Nephron (organoid): ENCODE measurements around the gene PRSS50.
"Not testable (repeated sequence)": the region's sequence is repeated elsewhere in the genome, so short reads cannot be mapped to it uniquely, and the experiment has no call there.

Source experiments
- H3K27ac Mint-ChIP-seq, 3 experiments: 2 replicates each; pipeline ENCODE4 v1.8.0; 2020; ENCODE audit warnings: mixed read lengths in 3 of 3, mild to moderate bottlenecking in 2 of 3, moderate library complexity in 1 of 3
- H3K27me3 Mint-ChIP-seq: 2 replicates; pipeline ENCODE4 v1.8.0; 2021; ENCODE audit warnings: low read depth, mild to moderate bottlenecking, moderate library complexity, mixed read lengths
- H3K36me3 Mint-ChIP-seq: 2 replicates; pipeline ENCODE4 v1.8.0; 2020; ENCODE audit warnings: low read depth, mixed read lengths
- H3K4me1 Mint-ChIP-seq: 2 replicates; pipeline ENCODE4 v1.8.0; 2020; ENCODE audit warnings: mixed read lengths
- H3K4me3 Mint-ChIP-seq, 3 experiments: 2 replicates each; pipeline ENCODE4 v1.8.0; 2020; ENCODE audit warnings: mild to moderate bottlenecking in 3 of 3, mixed read lengths in 3 of 3, moderate library complexity in 2 of 3
- H3K9me3 Mint-ChIP-seq: 2 replicates; pipeline ENCODE4 v1.8.0; 2020; ENCODE audit warnings: mixed read lengths
- TF ChIP-seq, protein P1 (sequence below), 3 experiments: fragments of 200-600 bp; sonication (generic); IDR thresholded peaks; one replicate each; pipeline ENCODE4 v1.5.0; 2021; ENCODE audit warnings: antibody characterized with exemption in 3 of 3; ENCODE audit not compliant: unreplicated experiment in 3 of 3

The PRSS50 gene

DNA sequence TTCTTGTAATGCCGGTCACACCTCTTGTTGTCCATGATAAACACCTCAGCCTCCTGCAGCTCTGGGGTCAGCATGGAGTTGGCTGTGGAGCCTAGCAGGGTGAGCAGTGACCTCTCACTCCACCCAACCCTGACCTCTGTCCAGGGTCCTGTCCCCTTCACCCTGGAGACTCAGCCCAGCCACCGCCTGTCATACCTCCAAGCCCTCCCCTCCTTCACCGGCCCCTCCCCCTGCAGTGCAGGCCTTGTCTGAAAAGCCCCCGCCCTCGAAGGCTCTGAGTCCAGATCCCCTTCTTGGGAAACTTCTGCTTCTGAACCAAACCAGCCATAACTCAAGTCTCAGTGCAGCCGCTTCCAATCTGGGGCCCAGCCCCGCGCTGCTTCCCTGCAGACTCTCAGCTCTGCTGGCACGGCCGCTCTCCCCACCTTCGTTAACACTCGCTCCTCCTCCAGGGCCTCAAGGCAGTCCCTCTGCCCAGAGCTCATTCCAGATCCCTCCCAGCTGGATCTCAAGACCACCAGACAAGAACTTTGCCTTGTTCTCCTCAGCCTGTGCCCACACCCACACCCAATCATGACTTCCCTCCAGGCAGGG lies 25.4 kb upstream of the PRSS50 start:
- no peaks in the 10 kb centered on the region for H3K27me3 Mint-ChIP-seq
- H3K4me3 Mint-ChIP-seq = no peak overlapping the region
- peaks cover 6% of the 10 kb centered on the region for H3K4me1 Mint-ChIP-seq
- H3K9me3 Mint-ChIP-seq = no peaks in the 10 kb centered on the region
- TF ChIP-seq, protein P1, sequence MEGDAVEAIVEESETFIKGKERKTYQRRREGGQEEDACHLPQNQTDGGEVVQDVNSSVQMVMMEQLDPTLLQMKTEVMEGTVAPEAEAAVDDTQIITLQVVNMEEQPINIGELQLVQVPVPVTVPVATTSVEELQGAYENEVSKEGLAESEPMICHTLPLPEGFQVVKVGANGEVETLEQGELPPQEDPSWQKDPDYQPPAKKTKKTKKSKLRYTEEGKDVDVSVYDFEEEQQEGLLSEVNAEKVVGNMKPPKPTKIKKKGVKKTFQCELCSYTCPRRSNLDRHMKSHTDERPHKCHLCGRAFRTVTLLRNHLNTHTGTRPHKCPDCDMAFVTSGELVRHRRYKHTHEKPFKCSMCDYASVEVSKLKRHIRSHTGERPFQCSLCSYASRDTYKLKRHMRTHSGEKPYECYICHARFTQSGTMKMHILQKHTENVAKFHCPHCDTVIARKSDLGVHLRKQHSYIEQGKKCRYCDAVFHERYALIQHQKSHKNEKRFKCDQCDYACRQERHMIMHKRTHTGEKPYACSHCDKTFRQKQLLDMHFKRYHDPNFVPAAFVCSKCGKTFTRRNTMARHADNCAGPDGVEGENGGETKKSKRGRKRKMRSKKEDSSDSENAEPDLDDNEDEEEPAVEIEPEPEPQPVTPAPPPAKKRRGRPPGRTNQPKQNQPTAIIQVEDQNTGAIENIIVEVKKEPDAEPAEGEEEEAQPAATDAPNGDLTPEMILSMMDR (IDR thresholded peaks at IDR 0.05; ENCODE audit: unreplicated experiment in 3 of 3) = no peak
- no peak overlapping the region for H3K27ac Mint-ChIP-seq
- no peaks in the 10 kb centered on the region for H3K36me3 Mint-ChIP-seq

DNA sequence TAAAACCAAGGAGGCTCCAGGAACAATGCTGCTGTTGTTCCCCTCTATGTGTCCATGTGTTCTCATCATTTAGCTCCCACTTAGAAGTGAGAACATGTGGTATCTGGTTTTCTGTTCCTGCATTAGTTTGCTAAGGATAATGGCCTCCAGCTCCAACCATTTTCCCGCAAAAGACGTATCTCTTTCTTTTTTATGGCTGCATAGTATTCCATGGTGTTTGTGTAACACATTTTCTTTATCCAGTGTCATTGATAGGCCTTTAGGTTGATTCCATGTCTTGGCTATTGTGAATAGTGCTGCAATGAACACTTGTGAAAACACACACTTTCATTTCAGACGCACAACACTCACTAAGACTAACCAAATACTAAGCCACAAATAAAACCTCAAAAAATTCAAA lies 21.9 kb upstream of the PRSS50 start:
- not testable (repeated sequence) for H3K9me3 Mint-ChIP-seq, H3K36me3 Mint-ChIP-seq, H3K4me3 Mint-ChIP-seq, H3K27ac Mint-ChIP-seq
- peaks cover 12% of the 10 kb centered on the region for H3K4me1 Mint-ChIP-seq
- H3K27me3 Mint-ChIP-seq = peaks cover 11% of the 10 kb centered on the region

DNA sequence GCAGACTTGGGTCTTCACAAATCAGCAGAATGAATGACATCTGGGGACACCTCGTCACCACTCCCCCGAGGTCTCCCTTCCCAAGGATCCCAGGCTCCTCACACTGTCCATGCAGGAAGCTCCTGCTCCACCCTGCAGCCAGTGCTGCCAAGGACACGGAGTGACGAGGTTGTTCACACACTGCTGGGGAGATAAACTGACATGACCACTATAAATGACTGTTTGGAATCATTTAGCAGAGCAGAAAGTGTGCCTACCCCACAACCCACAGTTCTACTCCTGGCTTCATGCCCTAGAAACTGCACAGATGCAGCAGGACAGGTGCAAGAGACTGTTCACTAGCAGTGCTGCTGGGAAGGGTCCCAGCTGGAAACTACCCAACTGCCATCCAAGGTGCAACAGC lies 19.7 kb upstream of the PRSS50 start:
- Mint-ChIP-seq H3K9me3 (no peaks in the 10 kb centered on the region), H3K4me3 (no peak overlapping the region), H3K4me1 (peaks cover 5% of the 10 kb centered on the region), H3K27me3 (peaks cover 19% of the 10 kb centered on the region), H3K36me3 (no peaks in the 10 kb centered on the region), H3K27ac (no peak overlapping the region)
- TF ChIP-seq, protein P1 (IDR thresholded peaks at IDR 0.05; ENCODE audit: unreplicated experiment in 3 of 3) = no peak

DNA sequence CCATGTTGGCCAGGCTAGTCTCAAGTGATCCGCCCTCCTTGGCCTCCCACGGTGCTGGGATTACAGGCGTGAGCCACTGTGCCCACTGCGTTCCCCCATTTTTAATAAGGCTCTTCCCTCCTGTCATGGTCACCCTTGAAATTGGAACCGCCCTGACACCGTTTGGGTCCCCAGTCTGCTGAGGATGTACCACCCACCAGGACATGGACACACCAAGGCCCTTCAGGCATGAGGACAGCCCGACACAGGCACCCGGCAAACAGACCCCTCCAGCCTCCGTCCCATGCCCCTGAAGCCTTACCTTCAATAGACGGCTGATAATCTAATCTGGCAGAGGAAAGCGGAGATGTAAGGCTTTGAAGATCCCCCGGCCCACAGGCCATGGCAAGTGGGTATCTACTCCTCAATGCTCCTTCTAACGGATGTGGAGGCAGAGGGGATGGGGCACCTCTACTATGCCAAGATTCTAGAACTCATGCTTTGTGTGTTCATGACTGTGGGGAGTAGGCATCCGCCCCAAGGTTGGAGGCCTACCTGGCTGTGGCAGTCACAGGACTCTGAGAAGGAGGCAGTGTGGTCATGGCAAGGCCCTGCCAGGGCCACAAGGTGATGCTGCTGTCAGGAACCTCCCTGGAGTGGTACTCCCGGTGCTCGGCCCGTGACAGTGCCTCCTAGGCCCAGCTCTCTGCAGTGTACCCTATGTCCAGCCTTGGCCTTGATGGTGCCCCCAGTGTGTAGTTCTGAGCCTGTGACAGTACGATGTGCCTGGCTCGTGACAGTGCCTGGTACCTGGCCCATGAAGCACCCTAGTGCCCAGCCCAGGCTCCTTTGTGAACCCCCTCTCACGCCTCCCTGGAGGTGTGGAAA lies 18.6 kb upstream of the PRSS50 start:
- no peaks in the 10 kb centered on the region for H3K36me3 Mint-ChIP-seq
- TF ChIP-seq, protein P1 (IDR thresholded peaks at IDR 0.05; ENCODE audit: unreplicated experiment in 3 of 3) = no peak
- H3K4me3 Mint-ChIP-seq = no peak overlapping the region
- H3K27ac Mint-ChIP-seq = no peak overlapping the region
- H3K27me3 Mint-ChIP-seq = peaks cover 24% of the 10 kb centered on the region
- no peaks in the 10 kb centered on the region for H3K9me3 Mint-ChIP-seq
- peaks cover 5% of the 10 kb centered on the region for H3K4me1 Mint-ChIP-seq

DNA sequence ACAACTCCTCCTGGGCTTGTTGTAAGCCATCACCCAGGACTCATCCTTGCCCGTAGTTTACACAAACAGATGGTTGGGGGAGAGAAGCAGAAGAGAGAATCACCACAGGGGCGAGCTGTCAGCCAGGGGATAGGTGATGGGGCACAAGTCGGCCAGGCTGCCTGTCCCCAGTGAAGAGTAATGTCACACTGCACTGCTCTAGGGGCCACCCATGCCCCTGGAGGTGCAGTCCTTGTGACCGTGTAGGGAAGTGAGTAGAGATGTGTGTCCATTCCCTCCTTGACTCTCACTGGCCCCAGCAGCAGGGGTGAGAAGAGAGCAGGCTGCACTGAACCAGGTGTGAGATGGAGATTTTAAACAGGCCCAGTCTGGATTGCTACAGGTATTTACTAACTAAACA lies 17.1 kb upstream of the PRSS50 start:
- Mint-ChIP-seq H3K4me3 (no peak overlapping the region), H3K36me3 (no peaks in the 10 kb centered on the region), H3K9me3 (no peaks in the 10 kb centered on the region), H3K4me1 (peaks cover 5% of the 10 kb centered on the region), H3K27me3 (peaks cover 24% of the 10 kb centered on the region), H3K27ac (no peak overlapping the region)
- TF ChIP-seq, protein P1 (IDR thresholded peaks at IDR 0.05; ENCODE audit: unreplicated experiment in 3 of 3) = no peak

DNA sequence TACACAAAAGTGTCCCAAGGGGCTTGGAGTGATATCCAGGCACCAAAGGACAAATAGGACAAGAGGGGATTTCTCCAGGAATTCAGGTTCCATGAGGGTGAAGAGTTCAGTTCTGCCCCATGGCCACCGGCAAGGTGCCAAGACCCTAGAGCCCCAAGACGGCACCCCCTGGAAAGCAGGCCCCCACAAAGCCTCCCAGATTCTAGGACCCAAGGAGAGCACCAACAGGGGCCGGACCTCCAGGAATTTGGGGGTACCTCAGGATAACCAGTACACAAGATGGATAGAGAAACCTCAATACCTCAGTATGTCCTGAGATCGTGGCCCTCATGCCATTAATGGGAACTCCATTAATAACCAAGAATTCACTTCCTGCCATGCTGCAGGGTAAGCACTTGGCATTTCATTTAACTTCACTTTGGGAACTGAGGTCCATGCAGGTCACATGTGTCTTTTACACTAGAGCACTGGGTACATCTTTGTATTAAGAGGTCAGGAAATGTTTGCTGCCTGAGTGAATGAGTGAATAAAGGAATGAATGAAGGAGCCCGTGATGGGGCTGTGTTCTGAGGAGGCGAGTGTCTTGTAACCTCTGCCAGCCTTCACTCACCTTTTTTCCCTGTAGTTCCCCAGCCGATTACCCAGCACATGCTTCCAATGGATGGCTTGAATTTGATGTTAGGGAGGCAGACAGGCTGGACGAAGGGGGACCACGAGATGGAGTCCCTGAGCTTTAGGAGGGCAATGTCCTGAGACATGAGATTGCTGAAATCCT lies 15.5 kb upstream of the PRSS50 start:
- H3K9me3 Mint-ChIP-seq = no peaks in the 10 kb centered on the region
- no peak overlapping the region for H3K27ac Mint-ChIP-seq
- TF ChIP-seq, protein P1 (IDR thresholded peaks at IDR 0.05; ENCODE audit: unreplicated experiment in 3 of 3) = no peak
- H3K4me3 Mint-ChIP-seq = no peak overlapping the region
- H3K4me1 Mint-ChIP-seq = peaks cover 5% of the 10 kb centered on the region
- no peaks in the 10 kb centered on the region for H3K36me3 Mint-ChIP-seq
- H3K27me3 Mint-ChIP-seq = peaks cover 24% of the 10 kb centered on the region
